Smooth muscle cell of the umbilical artery (primary cell): Measurements from ENCODE around the gene ZNF835. TPM values are rescaled to one million over a fixed set of nuclear protein-coding genes. Genes with fewer than 3 reads are reported as not detected.

Source experiments
- total RNA-seq: library from RNA; depleted of rRNA; stranded (reverse); fragments of >200 nt; gene quantifications from 2 replicates; pipeline ENCODE4 v1.2.3, GENCODE V29; 2014

ZNF835 gene
- 0.09 and 0.30 TPM in 2 replicates for total RNA-seq

GRCh38 chr19:56671613-56671994 is at the start of gene ZNF835:
Gene ZNF835 (minus strand): TSS chr19:56671757. CDS start chr19:56665198, 6,559 bp downstream.

GRCh38 chr19:56642711-56643459 is 28.7 kb downstream of the ZNF835 start, which contains the start of gene SMIM17:
Gene SMIM17 (plus strand): TSS chr19:56643159. CDS start chr19:56645668, 2,509 bp downstream.

Other genes with a start within 250 kb of the ZNF835 start
- 9.2 and 10.0 TPM in 2 replicates for gene ZNF667, start 194.4 kb downstream of the ZNF835 start, total RNA-seq
- gene ZNF471, start 163.9 kb downstream of the ZNF835 start, total RNA-seq = 5.3 and 9.1 TPM in 2 replicates
- 9.5 and 14.3 TPM in 2 replicates for gene ZFP28, start 132.8 kb downstream of the ZNF835 start, total RNA-seq
- 9.5 and 12.2 TPM in 2 replicates for gene ZNF470, start 104.3 kb downstream of the ZNF835 start, total RNA-seq
- 7.7 and 10.5 TPM in 2 replicates for gene ZNF71, start 76.5 kb downstream of the ZNF835 start, total RNA-seq
- gene SMIM17, start 28.6 kb downstream of the ZNF835 start, total RNA-seq = 0.32 TPM in 1 of 2 replicates, not detected in the other
- gene PEG3, start 169.0 kb upstream of the ZNF835 start, total RNA-seq = 0.65 and 0.89 TPM in 2 replicates
- gene ZIM2, start 169.0 kb upstream of the ZNF835 start, total RNA-seq = not detected in 2 replicates